ENCODE results near the gene LRP1-AS.
A peak's percentile ranks its signal among the peaks of the same experiment; 100 is the strongest.

Gene LRP1-AS

DNA sequence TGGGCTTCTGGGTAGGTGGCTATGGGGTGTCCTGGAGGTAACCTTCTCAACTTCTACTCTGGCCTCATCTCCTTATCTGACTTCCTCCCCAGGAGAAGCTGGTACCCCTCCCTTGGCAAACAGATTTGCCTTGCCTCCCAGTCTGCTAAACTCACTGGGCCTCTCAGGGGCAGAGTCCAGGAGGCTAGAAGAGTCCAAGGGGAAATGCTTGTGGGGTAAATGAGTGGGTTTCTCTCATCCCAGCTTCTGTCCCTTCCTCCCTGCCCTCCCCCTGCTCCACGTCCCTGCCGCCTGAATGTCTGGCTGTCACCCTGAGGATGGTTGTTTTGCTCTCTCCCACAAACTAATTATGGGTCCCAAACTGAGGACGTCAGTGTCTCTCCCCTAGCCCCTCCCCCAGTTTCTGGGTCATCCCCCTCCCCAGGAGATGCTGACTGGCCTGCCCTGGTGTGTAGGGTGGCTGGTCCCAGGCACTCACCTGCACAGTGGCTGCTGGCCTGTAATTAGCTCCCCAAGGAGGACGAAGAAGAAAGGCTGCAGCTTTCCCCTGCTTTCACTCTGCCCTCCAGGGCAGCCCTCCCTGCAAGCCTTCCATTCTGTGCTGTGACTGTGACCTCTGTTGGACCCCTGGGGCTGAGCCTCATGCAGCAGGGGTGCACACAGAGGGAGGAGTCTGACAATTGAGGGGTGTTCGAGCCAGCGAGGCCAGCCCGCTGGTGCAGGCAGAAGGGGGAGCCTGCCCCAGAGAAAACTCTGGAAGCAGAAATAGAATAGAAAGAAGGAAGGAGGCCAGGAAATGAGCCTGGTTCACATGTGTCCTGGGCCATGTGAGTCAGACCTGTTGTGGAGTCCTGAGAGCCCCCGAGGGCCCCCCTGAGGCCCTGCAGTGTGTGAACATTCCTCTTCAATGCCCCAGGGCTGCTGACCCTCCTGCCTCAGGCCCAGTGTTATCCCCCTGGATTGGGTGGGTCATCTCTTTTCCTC lies at the start of gene LRP1-AS:
TSS of gene LRP1-AS (minus strand) at position 659 of the 984 bp plus-strand sequence.
- intact Hi-C loops (cut with DNase I), result no loop called here
- DNase-seq, result peak in 1 of 42 donors; percentile 40

DNA sequence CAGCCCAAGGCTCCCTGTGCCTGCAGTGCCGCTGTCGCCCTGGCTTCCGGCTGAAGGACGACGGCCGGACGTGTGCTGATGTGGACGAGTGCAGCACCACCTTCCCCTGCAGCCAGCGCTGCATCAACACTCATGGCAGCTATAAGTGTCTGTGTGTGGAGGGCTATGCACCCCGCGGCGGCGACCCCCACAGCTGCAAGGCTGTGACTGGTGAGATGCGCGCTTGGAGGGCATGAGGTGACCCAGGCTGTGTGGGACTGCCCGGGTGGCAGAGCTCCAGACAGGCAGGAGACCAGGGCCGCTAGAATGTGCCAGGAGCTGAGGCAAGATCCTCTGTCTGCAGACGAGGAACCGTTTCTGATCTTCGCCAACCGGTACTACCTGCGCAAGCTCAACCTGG lies 49.5 kb upstream of the LRP1-AS start:
- no peak for DNase-seq
- intact Hi-C loops (cut with DNase I), result no loop called here

DNA sequence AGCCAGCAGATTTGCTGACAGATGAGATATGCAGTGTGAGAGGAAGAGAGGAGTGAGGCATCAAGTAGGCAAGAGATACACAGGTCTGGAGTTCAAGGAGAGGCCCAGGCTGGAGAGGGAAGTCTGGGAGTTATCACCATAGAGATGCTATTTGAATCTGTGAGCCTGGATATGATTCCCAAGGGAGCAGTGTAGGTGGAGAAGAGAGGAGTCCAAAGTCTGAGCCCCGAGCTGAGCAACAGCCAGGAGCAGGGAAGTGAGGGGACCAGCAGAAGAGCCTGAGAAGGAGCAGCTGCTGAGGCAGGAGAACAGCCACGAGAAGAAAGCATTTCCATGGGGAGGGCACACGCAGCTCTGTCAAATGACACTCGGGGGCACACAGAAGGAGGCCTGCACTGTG lies 49.0 kb upstream of the LRP1-AS start:
- intact Hi-C loops (cut with DNase I), result no loop called here
- DNase-seq, result no peak

DNA sequence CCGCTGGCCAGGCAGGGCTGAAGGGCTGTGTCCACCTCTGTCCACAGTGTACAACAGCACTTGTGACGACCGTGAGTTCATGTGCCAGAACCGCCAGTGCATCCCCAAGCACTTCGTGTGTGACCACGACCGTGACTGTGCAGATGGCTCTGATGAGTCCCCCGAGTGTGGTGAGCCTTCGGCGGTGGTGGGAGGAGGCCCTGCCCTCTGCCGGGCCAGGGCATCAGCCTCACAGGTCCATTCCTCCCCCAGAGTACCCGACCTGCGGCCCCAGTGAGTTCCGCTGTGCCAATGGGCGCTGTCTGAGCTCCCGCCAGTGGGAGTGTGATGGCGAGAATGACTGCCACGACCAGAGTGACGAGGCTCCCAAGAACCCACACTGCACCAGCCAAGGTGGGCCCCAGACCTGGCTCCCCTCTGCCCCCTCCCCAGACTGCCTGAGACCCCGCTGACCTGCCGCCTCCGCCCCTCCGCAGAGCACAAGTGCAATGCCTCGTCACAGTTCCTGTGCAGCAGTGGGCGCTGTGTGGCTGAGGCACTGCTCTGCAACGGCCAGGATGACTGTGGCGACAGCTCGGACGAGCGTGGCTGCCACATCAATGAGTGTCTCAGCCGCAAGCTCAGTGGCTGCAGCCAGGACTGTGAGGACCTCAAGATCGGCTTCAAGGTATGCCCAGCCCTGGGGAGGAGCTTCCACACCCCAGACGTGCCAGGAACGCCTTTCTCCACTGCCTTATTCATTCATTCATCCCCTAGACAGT lies 48.4 kb upstream of the LRP1-AS start:
- no peak for DNase-seq
- intact Hi-C loops (cut with DNase I), result no loop called here

DNA sequence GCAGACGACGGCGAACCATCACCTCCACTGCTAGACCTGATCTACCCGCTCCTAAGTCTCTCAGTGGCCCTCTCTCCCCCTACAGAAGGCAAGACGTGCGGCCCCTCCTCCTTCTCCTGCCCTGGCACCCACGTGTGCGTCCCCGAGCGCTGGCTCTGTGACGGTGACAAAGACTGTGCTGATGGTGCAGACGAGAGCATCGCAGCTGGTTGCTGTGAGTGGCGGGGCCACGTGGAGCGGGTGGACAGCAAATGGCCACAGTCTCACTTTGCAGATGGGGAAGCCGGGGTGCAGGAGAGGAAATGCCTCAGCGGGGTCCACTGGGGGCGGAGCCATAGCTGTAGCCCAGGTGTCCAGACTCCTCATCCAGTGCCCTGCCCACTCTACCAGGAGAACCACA lies 47.8 kb upstream of the LRP1-AS start:
- peak in 23 of 42 donors; percentile 19 to 67 (median 48) for DNase-seq
- intact Hi-C loops (cut with DNase I), result no loop called here

DNA sequence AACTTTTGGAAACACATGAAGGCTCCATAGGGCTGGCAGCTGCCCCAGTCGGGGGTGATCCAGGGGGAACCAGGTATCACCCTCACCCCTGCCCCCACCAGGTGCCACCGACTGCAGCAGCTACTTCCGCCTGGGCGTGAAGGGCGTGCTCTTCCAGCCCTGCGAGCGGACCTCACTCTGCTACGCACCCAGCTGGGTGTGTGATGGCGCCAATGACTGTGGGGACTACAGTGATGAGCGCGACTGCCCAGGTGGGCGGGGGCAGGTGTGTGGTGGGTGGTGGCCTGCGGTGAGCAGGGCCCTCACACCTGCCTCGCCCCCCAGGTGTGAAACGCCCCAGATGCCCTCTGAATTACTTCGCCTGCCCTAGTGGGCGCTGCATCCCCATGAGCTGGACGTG lies 46.8 kb upstream of the LRP1-AS start:
- intact Hi-C loops (cut with DNase I), result no loop called here

DNA sequence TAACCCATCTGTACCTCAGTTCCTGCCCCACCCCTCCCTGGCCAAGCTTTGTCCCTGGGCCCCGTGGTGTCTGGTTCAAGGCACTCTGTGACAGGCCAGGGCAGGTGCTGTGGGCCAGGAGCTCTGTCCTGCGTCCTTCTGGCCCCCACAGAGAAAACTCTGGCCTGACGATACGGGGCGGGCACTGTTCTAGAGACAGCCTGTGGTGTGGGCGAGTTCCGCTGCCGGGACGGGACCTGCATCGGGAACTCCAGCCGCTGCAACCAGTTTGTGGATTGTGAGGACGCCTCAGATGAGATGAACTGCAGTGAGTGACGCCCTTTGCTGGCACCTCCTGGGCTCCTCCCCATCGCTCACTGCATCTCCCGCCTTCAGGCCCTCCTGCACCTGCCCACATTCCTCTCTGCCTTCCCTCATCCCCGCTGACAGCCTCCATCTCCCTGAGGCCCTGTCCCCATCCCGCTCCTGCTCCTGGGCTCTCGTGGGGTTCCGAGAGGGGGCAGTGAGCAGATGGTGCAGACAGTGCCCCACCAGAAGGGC lies 46.4 kb upstream of the LRP1-AS start:
- intact Hi-C loops (cut with DNase I), result no loop called here
- DNase-seq, result peak in 31 of 42 donors; percentile 14 to 83 (median 60)

More for the DNA sequence above, 46.8 kb upstream of the LRP1-AS start:
- no peak for DNase-seq

DNA sequence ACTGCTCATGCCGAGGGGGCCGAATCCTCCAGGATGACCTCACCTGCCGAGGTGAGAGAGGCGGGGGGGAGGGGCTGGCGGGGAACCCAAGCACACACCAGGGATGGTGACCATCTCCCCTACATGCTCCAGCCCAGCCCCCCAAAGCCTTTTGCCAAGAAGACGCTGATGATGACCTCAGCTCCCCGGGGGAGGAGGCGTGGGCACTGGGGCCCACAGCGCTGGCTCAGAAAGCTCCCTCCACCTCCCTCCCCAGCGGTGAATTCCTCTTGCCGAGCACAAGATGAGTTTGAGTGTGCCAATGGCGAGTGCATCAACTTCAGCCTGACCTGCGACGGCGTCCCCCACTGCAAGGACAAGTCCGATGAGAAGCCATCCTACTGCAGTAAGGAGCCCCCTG lies 45.5 kb upstream of the LRP1-AS start:
- no peak for DNase-seq
- intact Hi-C loops (cut with DNase I), result no loop called here

DNA sequence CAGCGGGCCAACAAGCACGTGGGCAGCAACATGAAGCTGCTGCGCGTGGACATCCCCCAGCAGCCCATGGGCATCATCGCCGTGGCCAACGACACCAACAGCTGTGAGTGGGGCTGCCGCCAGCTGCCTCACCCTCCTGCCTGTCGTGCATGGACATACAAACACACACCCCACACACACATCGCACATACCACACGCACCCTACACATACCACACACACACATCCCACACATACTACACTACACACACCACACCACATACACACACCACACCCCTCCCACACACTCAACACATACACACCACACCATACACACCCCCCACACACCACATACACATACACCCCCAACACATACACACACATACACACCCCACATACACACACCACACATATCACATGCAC lies 44.0 kb upstream of the LRP1-AS start:
- intact Hi-C loops (cut with DNase I), result no loop called here
- DNase-seq, result no peak

DNA sequence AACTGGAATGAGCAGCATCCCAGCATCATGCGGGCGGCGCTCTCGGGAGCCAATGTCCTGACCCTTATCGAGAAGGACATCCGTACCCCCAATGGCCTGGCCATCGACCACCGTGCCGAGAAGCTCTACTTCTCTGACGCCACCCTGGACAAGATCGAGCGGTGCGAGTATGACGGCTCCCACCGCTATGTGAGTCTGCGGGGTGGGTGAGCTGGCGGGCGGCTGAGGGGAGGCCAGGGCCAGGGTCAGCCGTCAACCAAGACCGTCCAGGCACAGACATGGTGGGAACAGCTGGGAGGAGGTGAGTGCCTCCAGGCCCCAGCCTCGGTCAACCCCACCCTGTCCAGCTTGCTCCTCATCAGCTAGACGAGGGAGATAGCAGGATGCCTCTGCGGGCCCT lies 43.4 kb upstream of the LRP1-AS start:
- intact Hi-C loops (cut with DNase I), result no loop called here
- no peak for DNase-seq

DNA sequence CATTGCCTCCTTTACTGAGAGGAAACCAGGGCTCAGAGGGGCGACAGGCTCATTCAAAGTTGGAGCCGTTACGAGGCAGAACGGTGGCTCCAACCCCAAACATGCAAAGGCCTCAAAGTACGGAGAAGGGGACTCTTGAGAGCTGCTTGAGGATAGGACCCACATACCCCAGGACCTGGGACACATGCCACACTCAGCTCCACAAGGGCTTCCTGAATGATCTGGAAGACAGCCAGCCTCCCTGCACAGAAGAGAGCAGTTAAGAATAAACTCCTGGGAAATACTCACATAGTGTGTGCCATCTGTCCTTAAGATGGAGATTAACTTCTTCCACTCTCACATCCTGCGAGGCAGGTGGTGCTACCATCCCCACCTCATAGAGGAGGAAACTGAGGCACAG lies 42.6 kb upstream of the LRP1-AS start:
- peak in 1 of 42 donors; percentile 30 for DNase-seq
- intact Hi-C loops (cut with DNase I), result no loop called here

DNA sequence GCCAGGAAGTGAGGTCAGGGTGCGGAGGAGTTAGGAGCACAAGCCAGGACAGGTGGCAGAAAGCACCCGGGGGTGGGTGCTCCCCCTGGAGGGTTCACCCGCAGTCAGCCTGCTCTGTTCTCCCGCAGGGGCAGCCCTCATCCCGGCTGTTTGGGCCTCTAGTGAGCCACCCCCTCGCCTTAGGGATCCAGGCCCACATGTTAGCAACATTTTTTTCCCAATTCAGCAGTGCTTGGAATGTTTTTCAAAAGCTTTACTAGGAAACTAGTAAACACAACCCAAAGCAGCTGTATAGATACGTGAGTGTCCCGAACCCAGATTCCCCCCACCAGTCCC lies 40.6 kb upstream of the LRP1-AS start:
- intact Hi-C loops (cut with DNase I), result no loop called here
- DNase-seq, result no peak

DNA sequence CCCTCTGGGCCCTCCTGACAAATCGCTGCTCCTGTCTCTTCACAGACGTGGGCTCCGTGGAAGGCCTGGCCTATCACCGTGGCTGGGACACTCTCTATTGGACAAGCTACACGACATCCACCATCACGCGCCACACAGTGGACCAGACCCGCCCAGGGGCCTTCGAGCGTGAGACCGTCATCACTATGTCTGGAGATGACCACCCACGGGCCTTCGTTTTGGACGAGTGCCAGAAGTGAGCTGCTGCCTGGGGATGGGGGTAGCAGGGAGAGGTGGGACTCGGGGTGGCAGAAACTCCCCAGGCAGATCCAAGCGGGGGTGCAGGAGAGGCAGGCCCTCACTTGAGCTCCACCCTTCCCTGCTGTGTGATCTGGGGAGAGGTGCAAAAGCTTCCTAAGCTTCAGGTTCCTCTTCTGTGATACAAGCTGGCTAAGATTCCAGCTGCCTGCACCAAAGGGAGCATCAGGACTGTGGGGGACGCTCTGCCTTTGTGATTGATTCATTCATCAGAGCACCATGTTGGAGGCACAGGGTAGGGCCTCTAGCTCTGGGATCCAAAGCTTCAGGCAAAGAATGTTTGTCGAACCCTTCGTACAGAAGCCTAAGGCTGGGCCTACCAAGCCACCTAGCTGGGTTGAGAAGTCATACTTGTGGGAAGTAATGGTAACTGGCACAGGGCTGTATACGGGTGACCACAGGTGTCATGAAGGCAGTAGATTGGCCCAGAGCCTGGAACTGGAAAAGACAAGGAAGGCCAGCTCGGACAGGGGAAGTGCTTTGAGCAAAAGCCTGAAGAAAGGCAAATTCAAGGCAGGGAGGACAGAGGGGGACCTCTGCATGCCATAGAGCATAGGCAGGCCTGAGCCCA lies 40.0 kb upstream of the LRP1-AS start:
- DNase-seq, result peak in 23 of 42 donors; percentile 25 to 79 (median 52)
- intact Hi-C loops (cut with DNase I), result no loop called here

DNA sequence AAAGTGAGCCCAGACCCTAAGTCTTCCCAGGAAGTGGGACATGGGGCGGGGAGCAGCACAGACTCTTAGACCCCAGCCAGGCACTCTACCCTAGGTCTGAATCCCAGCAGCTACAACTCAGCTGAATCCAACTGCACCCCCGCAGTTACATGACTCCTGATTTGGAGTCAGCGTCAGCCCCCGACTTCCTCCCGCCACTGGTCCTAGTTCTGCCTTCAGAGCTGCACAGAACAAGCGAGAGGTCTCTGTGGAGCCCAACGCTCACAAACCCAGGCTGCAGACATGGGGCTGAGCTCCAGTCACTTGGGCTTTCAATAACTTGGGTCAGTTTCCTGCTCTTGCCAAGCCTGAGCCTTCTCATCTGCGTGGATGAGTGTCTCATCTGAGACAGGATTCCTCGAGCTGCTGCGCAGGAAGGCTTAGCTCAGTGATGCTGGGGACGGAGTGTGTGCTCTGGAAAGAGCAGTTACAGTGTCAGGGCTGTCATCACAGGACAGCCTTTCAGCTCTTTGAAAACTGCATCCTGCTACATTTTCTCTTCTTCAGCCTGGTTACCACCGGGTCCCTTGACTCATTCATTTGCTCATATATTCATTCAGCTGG lies 38.6 kb upstream of the LRP1-AS start:
- peak in 22 of 42 donors; percentile 35 to 73 (median 51) for DNase-seq
- intact Hi-C loops (cut with DNase I), result no loop called here

DNA sequence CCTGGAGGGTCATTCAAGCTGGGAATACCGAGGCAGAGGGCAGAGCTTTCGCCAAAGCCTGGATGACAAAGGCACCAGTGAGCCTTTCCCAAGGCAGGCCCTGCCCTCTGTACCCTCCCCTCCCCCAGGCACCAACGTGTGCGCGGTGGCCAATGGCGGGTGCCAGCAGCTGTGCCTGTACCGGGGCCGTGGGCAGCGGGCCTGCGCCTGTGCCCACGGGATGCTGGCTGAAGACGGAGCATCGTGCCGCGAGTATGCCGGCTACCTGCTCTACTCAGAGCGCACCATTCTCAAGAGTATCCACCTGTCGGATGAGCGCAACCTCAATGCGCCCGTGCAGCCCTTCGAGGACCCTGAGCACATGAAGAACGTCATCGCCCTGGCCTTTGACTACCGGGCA lies 38.0 kb upstream of the LRP1-AS start:
- DNase-seq, result no peak

DNA sequence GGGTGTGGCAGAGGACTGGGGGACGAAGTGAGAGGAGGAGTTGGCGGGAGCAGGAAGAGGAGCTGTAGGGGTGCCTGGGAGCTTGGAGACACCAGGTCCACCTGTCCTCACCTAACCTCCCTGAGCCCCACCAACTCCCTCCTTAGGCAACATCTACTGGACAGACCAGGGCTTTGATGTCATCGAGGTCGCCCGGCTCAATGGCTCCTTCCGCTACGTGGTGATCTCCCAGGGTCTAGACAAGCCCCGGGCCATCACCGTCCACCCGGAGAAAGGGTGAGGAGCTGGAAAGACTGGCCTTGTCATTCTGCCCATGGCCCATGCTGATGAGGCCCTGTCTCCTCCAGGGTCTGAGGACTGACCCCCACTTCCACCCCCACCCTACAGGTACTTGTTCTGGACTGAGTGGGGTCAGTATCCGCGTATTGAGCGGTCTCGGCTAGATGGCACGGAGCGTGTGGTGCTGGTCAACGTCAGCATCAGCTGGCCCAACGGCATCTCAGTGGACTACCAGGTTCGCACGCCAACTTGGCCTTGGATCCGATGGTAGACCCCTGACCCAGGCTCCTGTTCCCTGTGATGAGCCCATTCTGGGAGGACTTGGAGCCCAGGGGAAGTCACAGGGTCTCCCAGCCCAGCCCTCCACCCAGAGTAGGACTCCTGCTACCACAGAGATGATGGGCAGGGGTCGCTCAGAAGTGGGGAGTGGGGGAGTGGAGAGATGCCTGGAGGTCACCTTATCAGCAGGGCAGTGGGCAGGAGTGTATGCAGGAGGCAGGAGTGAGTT lies 36.7 kb upstream of the LRP1-AS start:
- intact Hi-C loops (cut with DNase I), result loop anchor here (5.0 kb wide), 1 partner anchor 57 kb away; the partner anchor contains the start of gene LRP1
- DNase-seq, result no peak

More for the DNA sequence above, 38.0 kb upstream of the LRP1-AS start:
- intact Hi-C loops (cut with DNase I), result no loop called here

DNA sequence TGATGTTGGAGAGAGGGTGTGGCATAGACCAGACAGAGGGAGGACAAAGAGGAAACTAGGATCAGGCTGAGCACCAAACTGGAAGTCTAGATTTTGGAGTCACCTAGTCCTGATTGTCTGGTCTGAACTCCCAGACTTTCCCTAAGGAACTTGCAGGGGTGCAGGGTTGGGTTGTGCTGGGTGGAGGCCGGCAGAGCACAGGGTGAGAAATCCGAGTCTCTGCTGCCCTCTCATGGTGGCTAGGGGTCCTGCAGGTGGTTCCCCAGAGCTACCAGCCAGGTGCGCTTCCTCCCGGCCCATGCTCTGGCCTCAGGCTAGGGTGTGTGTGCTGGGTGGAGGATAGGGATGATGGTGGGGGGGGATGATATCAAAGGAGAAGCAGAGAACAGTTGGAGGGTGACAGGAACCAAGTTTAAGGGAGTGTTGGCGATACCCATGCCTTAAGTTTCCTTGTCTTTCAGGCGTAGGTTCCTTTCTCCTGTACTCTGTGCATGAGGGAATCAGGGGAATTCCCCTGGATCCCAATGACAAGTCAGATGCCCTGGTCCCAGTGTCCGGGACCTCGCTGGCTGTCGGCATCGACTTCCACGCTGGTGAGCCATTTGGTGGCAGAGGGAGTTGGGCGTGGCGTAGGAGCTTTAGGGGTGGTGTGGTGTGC lies 35.6 kb upstream of the LRP1-AS start:
- DNase-seq, result peak; percentile 38 to 90 (median 76)
- intact Hi-C loops (cut with DNase I), result loop anchor here (5.0 kb wide), 1 partner anchor 56 kb away; the partner anchor contains the start of gene LRP1
